SU-DHL-6 (cell line): ENCODE results near the gene KLK12.

ENCODE experiments used
- CTCF ChIP-seq: fragments of 200-600 bp; sonication (generic); IDR thresholded peaks from one replicate; pipeline ENCODE4 v1.5.1; 2017; ENCODE audit warnings: antibody characterized with exemption, mild to moderate bottlenecking, low read length, moderate library complexity; ENCODE audit not compliant: insufficient read depth, poor library complexity, severe bottlenecking
- EZH2phosphoT487 ChIP-seq: fragments of 200-600 bp; sonication (generic), shearing (Covaris generic); conservative IDR thresholded peaks from 2 replicates; pipeline ENCODE4 v1.6.1; 2018; ENCODE audit warnings: mild to moderate bottlenecking, antibody characterized with exemption, low read length, moderate library complexity, mixed read lengths

- TF ChIP-seq CTCF: no peak
- no peak for TF ChIP-seq EZH2phosphoT487
Measured at GRCh38 chr19:51063664-51064063, 28.9 kb upstream of the KLK12 start.
